ENCODE measurements around the gene PRPSAP2. TPM values are rescaled to one million over a fixed set of nuclear protein-coding genes. Genes with fewer than 3 reads are reported as not detected.
"Not testable (repeated sequence)": the region's sequence is repeated elsewhere in the genome, so short reads cannot be mapped to it uniquely, and the experiment has no call there.

Gene PRPSAP2
- total RNA-seq, 1 experiment from 2014 or later = 19.0 TPM

DNA sequence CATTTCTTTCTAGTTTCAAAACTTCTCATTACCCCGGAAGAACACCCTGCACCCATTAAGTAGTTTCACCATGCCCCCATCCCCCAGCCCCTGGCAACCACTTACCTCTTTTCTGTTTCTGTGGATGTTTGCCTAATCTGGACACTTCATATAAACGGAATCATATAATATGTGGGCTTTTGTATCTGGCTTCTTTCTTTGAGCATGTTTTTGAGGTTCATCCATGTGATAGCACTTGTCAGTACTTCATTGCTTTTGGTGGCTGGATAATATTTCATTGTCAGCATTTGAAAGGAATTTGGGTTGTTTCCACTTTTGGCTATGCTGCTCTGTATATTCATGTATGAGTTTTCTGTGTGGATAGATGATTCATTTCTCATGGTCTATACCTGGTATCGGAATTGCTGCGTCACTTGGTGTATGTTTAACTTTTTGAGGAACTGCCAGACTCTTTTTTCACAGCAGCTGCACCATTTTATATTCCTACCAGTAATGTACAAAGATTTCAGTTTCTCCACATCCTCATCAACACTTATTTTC is 64.1 kb downstream of the PRPSAP2 start:
- Histone ChIP-seq H3K9me3 (no peaks in the 10 kb centered on the region), H3K27me3 (no peaks in the 10 kb centered on the region), H3K36me3 (no peaks in the 10 kb centered on the region), H3K4me3 (no peak overlapping the region)
- DNase-seq = no peak

DNA sequence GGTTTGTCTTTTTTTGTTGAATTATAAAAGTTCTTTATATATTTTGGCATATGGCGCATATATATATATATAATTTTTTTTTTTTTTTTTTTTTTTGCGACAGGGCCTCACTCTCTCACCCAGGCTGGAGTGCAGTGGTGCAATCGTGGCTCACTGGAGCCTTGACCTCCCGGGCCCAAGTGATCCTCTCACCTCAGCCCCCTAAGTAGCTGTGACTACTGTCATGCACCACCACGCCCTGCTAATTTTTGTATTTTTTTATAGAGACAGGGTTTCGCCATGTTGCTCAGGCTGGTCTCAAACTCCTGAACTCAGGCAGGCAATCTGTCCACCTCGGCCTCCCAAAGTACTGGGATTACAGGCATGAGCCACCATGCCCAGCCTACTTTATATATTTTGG is 64.7 kb downstream of the PRPSAP2 start:
- not testable (repeated sequence) for DNase-seq, H3K9me3 ChIP-seq, H3K4me3 ChIP-seq, H3K27me3 ChIP-seq, H3K36me3 ChIP-seq

DNA sequence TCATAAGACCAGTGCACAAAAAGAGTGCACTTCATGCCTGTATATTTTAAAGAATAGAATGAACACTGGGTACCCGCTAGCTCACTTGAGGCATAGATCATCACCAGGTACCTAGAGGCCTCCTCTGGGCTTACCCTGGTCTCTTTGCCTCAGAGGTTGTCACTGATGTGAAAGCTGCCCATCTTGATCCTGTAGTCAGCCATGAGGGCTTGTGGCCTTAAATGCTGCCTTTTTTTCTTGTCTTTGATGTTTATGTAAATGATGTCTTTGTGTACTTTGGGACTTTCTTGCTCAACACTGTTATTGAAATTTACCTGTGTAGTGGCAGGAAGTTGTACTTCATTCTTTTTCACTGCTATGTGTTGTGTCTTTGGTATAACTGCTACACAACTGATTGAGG is 67.3 kb downstream of the PRPSAP2 start:
- no peak overlapping the region for H3K4me3 ChIP-seq
- no peaks in the 10 kb centered on the region for H3K27me3 ChIP-seq
- no peaks in the 10 kb centered on the region for H3K9me3 ChIP-seq
- no peaks in the 10 kb centered on the region for H3K36me3 ChIP-seq
- no peak for DNase-seq

DNA sequence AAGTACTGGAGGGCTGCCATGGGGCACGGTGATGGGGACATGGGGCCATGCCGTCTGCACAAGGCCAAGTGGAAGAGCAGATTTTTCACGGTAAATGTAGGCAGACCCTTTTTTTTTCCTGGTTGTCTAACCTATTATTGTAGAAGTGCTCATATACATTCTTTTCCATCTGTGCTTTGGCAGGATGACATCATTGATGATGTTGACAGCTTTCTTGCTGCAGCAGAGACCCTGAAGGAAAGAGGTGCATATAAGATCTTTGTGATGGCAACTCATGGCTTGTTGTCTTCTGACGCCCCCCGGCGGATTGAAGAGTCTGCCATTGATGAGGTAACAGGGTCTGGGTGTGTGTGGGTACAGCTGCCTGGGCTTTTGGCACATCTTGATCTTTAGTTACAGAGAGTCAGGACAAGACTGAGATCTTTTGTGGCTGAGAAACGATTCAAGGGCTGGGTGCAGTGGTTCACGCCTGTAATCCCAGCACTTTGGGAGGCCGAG is 70.7 kb downstream of the PRPSAP2 start:
- no peak for DNase-seq
- no peaks in the 10 kb centered on the region for H3K36me3 ChIP-seq
- H3K9me3 ChIP-seq = no peaks in the 10 kb centered on the region
- H3K4me3 ChIP-seq = no peak overlapping the region
- no peaks in the 10 kb centered on the region for H3K27me3 ChIP-seq

DNA sequence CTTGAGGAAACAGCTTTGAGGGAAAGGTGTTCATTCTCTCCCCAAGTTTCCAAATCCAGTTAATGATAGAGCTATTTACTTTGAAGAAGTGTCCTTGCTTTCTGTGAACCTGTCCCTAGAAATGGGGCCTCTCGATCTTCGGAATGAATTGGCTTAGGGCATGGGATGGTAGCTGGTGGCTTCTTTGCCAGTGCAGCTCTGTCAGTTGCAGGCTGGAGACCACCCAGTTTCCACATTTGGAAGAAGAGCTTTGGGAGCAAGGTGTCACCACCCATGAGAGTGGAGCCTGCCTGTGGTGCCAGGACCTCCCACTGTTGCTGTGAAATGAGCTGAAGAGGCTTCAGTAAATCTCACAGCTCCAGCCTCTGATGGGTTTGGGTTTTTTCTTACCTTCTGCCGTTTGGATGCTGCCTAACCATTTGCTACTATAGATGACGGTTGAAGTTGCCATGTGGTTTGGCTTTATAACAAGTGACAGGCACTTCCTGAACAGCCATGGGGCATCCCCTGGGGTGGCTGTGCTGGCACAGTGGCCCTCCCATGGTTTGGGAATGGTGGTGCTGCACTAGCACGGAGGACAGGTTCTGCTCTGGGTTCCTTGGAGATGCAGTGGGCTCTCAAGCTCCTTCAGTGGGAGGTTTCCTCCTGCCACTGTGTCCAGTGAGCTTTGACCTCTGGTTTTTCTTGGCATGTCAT is 74.6 kb downstream of the PRPSAP2 start:
- no peaks in the 10 kb centered on the region for H3K36me3 ChIP-seq
- no peak overlapping the region for H3K4me3 ChIP-seq
- no peaks in the 10 kb centered on the region for H3K9me3 ChIP-seq
- H3K27me3 ChIP-seq = no peaks in the 10 kb centered on the region
- DNase-seq = no peak

DNA sequence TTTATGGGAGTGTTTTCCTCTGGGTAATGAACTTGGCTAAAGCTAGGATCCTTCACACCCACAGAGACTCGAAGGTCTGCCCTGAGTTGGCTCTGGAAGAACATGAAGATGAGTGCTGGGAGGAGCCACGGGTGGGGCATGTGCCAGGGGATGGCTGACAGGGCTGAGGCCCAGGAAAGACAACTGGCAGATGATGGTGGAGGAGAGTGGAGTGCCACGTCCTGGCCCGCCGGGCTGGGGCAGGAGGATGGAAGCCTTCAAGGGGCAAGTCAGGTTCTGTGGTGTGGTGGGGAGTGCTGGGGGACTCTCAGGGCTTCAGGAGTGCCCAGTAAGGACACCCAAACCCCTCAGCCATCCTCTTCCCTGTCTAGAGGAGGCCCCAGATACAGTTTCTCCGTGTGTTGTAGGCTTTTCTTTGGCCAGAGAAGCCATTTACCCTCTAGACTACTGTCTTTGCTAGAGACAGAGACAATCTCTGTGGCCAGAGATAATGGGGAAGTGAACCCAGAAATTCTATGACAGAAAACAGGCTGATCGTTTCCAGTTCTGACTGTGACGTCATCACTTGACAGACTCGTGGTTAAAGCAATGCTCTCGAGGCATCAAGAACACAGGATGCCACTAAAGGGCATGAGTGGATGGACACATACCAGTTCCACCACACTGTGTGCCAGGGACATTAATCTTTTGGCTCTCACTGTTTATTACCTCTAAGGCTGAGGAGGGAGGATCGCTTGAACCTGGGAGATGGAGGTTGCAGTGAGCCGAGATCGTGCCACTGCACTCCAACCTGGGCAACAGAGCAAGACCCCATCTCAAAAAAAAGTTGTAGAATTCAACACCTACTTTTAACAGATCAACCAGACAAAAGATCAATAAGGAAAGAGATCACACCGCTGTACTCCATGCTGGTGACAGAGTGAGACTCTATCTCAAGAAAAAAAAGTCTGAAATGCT is 75.4 kb downstream of the PRPSAP2 start:
- H3K36me3 ChIP-seq = no peaks in the 10 kb centered on the region
- no peak for DNase-seq
- H3K4me3 ChIP-seq = no peak overlapping the region
- H3K9me3 ChIP-seq = no peaks in the 10 kb centered on the region
- no peaks in the 10 kb centered on the region for H3K27me3 ChIP-seq

DNA sequence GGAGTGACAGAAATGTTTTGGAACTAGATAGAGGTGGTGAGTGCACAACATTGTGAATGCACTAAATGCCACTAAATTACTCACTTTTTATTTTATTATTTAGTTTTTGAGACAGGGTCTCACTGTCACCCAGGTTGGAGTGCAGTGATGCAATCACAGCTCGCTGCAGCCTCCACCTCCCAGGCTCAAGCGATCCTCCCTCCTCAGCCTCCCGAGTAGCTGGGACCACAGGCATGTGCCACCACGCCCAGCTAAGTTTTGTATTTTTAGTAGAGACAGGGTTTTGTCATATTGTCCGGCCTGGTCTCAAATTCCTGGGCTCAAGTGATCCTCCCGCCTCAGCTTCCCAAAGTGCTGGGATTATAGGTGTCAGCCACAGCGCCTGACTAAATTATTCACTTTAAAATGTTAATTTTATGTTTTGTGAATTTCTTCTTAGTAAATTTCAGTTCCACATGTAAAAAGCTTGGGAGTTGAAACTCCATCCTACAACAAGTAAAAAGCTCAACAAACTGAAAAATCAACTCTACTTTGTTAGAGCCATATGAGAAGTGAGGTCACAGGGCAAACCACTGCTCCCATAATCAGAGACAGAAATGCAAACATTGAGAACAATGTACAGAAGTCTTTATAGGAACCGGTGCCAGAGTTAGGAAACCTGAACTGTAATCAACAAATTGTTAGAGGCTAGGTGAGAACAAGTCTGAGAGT is 80.2 kb downstream of the PRPSAP2 start:
- no peak overlapping the region for H3K4me3 ChIP-seq
- no peaks in the 10 kb centered on the region for H3K36me3 ChIP-seq
- DNase-seq = no peak
- H3K27me3 ChIP-seq = no peaks in the 10 kb centered on the region
- H3K9me3 ChIP-seq = no peaks in the 10 kb centered on the region

DNA sequence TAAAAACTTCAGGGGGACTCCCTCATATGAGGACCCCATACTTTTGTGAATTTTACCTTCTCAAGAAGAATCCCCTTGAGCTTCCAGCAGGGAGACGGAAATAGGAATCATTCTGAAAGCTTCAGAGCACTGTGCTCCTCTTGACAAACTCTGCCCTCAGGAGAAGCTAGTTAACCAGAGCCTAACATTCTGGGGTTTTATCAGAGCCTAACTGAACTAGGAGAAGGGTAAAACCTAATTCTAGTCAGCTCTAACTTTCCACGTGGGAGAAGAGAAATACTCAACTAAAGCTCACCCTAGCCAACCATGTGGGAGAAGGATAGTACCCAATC is 80.7 kb downstream of the PRPSAP2 start:
- Histone ChIP-seq H3K4me3 (no peak overlapping the region), H3K36me3 (no peaks in the 10 kb centered on the region), H3K27me3 (no peaks in the 10 kb centered on the region), H3K9me3 (no peaks in the 10 kb centered on the region)
- no peak for DNase-seq

DNA sequence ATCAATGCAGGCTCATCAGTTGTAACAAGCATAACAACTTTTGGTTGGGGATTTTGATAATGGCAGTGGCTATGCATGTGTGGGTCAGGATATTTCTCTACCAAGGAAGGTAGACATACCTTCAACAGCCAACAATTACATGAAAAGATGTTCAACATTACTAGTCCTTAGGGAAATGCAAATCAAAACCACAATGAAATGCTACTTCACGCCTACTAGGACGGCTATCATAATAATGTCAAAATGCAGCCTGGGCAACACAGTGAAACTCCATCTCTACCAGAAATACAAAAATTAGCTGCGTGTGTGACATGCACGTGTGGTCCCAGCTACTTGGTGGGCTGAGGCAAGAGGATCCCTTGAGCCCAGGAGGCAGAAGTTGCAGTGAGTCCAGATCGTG is 86.7 kb downstream of the PRPSAP2 start:
- H3K9me3 ChIP-seq = no peaks in the 10 kb centered on the region
- H3K4me3 ChIP-seq = no peak overlapping the region
- DNase-seq = no peak
- no peaks in the 10 kb centered on the region for H3K36me3 ChIP-seq
- no peaks in the 10 kb centered on the region for H3K27me3 ChIP-seq

DNA sequence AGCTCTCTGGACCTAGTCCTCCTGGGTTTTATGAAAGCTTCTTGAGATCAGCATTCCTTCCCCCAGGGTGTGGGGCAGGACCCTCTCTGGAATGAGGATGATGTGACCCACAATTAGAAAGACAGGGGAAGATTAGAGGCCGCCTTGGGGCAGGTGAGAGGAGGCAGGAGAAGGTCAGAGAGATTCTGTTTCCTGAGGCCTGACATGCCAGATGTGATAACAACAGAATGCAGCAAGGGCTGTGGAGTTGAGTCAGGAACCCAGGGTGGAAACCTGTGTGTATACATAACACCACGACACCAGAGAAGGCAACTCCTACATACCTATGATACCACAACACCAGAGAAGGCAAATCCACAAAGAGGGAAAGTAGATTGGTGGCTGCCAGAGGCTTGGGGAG is 88.6 kb downstream of the PRPSAP2 start:
- DNase-seq = no peak
- Histone ChIP-seq H3K27me3 (no peaks in the 10 kb centered on the region), H3K9me3 (no peaks in the 10 kb centered on the region), H3K4me3 (no peak overlapping the region), H3K36me3 (no peaks in the 10 kb centered on the region)

DNA sequence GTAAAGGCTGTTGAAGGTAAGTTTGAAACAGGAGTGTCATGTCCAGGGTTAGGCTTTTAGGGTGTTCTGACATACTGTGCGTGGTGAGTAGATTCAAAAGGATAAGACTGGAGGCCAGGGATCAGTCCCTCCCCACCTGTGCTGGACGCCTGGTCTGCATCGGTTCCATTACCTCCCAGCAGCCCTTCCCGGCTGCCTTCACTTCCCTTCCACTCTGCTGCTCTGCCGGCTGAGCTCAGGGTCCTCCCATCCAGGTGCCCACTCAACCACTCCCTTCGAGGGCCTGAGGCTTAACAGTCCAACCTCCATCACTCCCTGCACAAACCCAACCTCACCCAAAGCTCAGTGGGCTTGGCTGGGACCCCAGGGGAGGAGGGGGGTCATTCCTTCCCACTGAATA is 89.9 kb downstream of the PRPSAP2 start:
- H3K36me3 ChIP-seq = no peaks in the 10 kb centered on the region
- H3K27me3 ChIP-seq = no peaks in the 10 kb centered on the region
- H3K9me3 ChIP-seq = no peaks in the 10 kb centered on the region
- H3K4me3 ChIP-seq = no peak overlapping the region
- no peak for DNase-seq

DNA sequence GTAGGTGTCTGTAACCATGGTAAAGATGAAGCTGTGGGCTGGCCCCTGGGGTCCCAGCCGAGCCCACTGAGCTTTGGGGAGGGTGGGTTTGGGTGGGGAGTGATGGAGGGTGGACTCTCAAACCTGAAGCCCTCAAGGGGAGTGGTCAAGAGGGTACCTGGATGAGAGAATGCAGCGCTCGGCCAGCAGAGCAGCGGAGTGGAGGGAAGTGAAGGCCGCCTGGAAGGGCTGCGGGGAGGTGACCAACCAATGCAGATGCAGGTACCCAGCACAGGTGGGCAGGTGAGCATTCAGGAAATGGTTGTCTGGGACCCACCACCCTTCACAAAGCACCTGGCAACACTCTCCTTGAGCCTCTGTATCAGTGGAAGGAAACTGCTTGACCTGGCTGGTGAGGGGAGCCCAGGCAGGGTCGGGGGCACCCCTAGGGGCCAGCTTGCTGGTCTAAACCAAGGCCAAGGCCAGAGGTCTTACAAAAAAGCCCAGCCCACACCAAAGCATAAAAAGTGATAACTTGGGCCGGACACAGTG is 90.6 kb downstream of the PRPSAP2 start:
- DNase-seq = no peak
- Histone ChIP-seq H3K27me3 (no peaks in the 10 kb centered on the region), H3K9me3 (no peaks in the 10 kb centered on the region), H3K4me3 (no peak overlapping the region), H3K36me3 (no peaks in the 10 kb centered on the region)

DNA sequence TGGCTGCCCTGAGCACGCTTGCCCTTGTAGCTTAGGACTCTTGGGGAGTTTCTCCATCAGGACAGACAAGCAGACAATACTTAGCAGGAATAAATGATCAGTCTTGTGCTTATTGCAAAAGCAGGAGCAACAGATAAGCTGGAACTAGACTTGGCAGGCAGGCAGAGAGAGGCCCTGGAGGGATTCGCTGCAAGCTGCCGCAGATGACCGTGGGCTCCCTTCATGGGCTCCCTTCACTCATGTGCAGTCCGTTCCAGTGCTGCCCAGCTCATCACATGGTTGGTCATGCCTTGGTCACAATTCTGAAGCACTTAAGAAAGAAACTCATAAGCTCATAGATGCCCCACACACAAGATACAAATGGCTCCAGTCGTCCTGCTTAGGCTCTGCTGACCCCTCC is 91.6 kb downstream of the PRPSAP2 start:
- no peaks in the 10 kb centered on the region for H3K36me3 ChIP-seq
- DNase-seq = no peak
- H3K9me3 ChIP-seq = no peaks in the 10 kb centered on the region
- no peak overlapping the region for H3K4me3 ChIP-seq
- H3K27me3 ChIP-seq = no peaks in the 10 kb centered on the region

DNA sequence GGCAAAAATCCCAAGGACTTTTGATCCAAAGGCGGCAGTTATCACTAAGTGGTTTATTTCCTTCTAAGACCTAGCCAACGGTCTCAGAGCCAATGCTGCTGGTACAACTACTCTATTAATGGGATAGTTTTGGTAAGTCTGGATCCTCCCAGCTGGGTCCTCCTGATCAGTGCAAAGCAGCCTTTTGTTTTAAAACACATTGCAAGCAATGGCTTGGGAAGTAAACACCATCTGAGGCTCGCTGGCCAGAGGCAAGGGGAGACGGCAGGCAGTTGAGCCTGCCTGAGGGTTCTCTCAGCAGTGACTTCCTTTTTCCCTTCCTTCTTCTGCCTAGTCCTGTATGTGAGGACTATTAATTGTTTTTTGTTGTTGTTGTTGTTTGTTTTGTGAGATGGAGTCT is 92.4 kb downstream of the PRPSAP2 start:
- Histone ChIP-seq H3K27me3 (no peaks in the 10 kb centered on the region), H3K9me3 (no peaks in the 10 kb centered on the region), H3K36me3 (no peaks in the 10 kb centered on the region), H3K4me3 (no peak overlapping the region)
- no peak for DNase-seq

DNA sequence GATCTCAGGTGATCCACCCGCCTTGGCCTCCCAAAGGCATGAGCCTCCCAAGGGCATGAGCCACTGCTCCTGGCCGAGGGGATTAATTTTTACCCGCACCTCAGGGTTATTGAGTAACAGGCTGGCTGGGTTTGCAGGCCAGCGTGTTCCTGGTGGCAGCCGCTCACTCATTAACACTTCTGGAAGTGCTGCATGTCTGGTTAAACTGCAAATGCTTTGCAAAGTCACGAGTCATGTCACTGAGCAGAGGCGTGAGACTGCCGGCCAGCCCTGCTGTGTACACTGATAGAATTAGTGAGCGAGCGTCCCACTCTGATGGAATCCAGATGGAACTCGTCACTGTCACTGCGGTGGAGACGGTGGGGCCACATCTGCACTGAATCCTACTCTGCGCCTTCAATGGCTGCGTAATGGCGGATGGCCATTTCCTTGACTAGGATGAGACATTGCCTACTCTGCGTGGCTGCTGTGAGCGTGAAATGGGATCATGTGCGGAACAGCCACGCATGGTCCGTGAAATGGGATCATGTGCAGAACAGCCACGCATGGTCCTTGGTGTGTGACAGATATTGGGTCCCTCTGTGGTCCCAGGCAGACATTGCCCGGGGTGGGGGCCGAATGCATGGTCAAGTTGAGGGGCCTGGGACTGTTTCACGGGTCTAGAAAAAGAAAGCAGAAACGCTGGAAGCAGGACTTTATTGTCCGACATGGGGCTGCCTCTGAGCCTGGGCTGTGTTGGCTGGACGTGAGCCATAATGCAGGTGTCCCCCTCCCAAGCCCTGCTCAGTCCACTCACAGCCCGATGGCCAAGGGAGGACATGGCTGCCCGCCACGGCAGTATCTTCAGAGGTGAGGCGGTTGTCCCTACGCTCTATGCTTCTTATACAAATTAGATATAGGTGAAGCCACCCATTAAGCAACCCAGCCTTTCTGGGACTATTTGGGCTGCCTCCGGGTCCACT is 93.3 kb downstream of the PRPSAP2 start:
- Histone ChIP-seq H3K9me3 (no peaks in the 10 kb centered on the region), H3K36me3 (no peaks in the 10 kb centered on the region), H3K4me3 (no peak overlapping the region), H3K27me3 (no peaks in the 10 kb centered on the region)
- no peak for DNase-seq

Measured in MG63 (cell line).